A549 (cell line): ENCODE data around the gene TRIM45.

Source experiments
- ESRRA ChIP-seq: fragments of 150-350 bp; IDR thresholded peaks from 2 replicates; pipeline ENCODE4 v1.6.1; 2014; ENCODE audit warnings: mild to moderate bottlenecking, low read length, borderline replicate concordance
- HES2 ChIP-seq: fragments of >200 bp; sonication (Bioruptor Twin); formaldehyde crosslinking; IDR thresholded peaks from 2 replicates; pipeline ENCODE4 v1.6.1; 2016
- HOXB13 ChIP-seq: fragments of 250-450 bp; sonication (Bioruptor Pico); IDR thresholded peaks from 2 replicates; pipeline ENCODE4 v1.5.0; 2020; ENCODE audit warnings: low read depth, mild to moderate bottlenecking, moderate library complexity
- JUNB ChIP-seq: fragments of >200 bp; sonication (Bioruptor Twin); formaldehyde crosslinking; IDR thresholded peaks from 2 replicates; pipeline ENCODE4 v1.6.1; 2016
- RCOR1 ChIP-seq: fragments of 150-350 bp; IDR thresholded peaks from 2 replicates; pipeline ENCODE4 v1.6.1; 2014; ENCODE audit warnings: antibody characterized with exemption, low read length, low read depth
- USF2 ChIP-seq: fragments of 450-650 bp; IDR thresholded peaks from 2 replicates; pipeline ENCODE4 v1.6.1; 2014; ENCODE audit warnings: antibody characterized with exemption
- TF ChIP-seq, protein P1 (sequence below): fragments of >200 bp; sonication (Bioruptor Twin); formaldehyde crosslinking; IDR thresholded peaks from 3 replicates; pipeline ENCODE4 v1.5.1; 2016

DNA sequence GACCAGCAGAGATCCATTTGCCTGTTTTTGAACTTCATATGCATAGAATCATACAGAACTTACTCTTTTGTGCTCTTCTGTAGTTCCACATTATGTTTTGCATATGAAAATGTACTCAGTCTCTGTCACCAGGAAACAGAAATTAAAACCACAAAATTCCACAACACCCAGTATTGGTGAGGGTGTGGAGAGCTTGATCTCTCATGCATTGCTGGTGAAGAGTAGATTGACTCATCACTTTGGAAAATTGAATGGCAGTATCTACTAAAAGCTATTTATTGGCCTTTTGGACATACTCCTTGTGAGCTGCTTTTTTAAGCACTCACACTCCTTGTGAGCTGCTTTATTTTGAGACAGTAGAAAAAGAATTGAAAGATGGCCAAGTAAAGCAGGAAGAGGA, 45.9 kb upstream of the TRIM45 start:
- TF ChIP-seq RCOR1 (no peak), HES2 (no peak), ESRRA (no peak), JUNB (no peak), HOXB13 (CRISPR knock-in tag) (no peak), USF2 (no peak)
- TF ChIP-seq, protein P1, sequence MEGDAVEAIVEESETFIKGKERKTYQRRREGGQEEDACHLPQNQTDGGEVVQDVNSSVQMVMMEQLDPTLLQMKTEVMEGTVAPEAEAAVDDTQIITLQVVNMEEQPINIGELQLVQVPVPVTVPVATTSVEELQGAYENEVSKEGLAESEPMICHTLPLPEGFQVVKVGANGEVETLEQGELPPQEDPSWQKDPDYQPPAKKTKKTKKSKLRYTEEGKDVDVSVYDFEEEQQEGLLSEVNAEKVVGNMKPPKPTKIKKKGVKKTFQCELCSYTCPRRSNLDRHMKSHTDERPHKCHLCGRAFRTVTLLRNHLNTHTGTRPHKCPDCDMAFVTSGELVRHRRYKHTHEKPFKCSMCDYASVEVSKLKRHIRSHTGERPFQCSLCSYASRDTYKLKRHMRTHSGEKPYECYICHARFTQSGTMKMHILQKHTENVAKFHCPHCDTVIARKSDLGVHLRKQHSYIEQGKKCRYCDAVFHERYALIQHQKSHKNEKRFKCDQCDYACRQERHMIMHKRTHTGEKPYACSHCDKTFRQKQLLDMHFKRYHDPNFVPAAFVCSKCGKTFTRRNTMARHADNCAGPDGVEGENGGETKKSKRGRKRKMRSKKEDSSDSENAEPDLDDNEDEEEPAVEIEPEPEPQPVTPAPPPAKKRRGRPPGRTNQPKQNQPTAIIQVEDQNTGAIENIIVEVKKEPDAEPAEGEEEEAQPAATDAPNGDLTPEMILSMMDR, result no peak
